AML-193 (cell line): ENCODE data around the gene HSPBP1.
A peak's percentile ranks its signal among the peaks of the same experiment; 100 is the strongest.
"Not testable (repeated sequence)": the region's sequence is repeated elsewhere in the genome, so short reads cannot be mapped to it uniquely, and the experiment has no call there.

ENCODE experiments used
- DNase-seq, 2 experiments: peaks; one replicate each; lab custom pipeline; 2025; lab: John Stamatoyannopoulos, UW

HSPBP1 gene

GRCh38 chr19:55239004-55239403, 40.9 kb downstream of the HSPBP1 start:
- no peak for DNase-seq

GRCh38 chr19:55238030-55238429, 41.9 kb downstream of the HSPBP1 start:
- DNase-seq: no peak

GRCh38 chr19:55232986-55233385, 46.9 kb downstream of the HSPBP1 start:
- no peak for DNase-seq

GRCh38 chr19:55232286-55232602, 47.7 kb downstream of the HSPBP1 start:
- no peak for DNase-seq

- DNase-seq: no peak
These were observed 48.3 kb downstream of the HSPBP1 start for GRCh38 chr19:55231391-55232285.

- no peak for DNase-seq
These were observed 49.1 kb downstream of the HSPBP1 start for GRCh38 chr19:55230780-55231179.

- DNase-seq: no peak
These were observed 49.6 kb downstream of the HSPBP1 start for GRCh38 chr19:55230329-55230728.

- no peak for DNase-seq
These were observed 50.1 kb downstream of the HSPBP1 start for GRCh38 chr19:55229789-55230182.

GRCh38 chr19:55229145-55229788, 50.6 kb downstream of the HSPBP1 start:
- DNase-seq: no peak

GRCh38 chr19:55228403-55229031, 51.4 kb downstream of the HSPBP1 start, which contains the start of gene TMEM86B:
TSS of gene TMEM86B (minus strand) at chr19:55228763. CDS start at chr19:55228741, 22 bp downstream.
- no peak for DNase-seq

- no peak for DNase-seq
These were observed 51.9 kb downstream of the HSPBP1 start for GRCh38 chr19:55228015-55228391.

GRCh38 chr19:55227241-55228014, 52.5 kb downstream of the HSPBP1 start:
- no peak for DNase-seq

- DNase-seq: no peak
These were observed 53.1 kb downstream of the HSPBP1 start for GRCh38 chr19:55226788-55227187.

GRCh38 chr19:55226273-55226672, 53.6 kb downstream of the HSPBP1 start:
- no peak for DNase-seq

- peak in 1 of 2 experiments; percentile 14 for DNase-seq
These were observed 54.4 kb downstream of the HSPBP1 start for GRCh38 chr19:55225415-55225958.

GRCh38 chr19:55224679-55225414, 55.1 kb downstream of the HSPBP1 start:
- not testable (repeated sequence) for DNase-seq

GRCh38 chr19:55224038-55224665, 55.8 kb downstream of the HSPBP1 start:
- no peak for DNase-seq

GRCh38 chr19:55223291-55224037, 56.4 kb downstream of the HSPBP1 start:
- DNase-seq: no peak

GRCh38 chr19:55220525-55220924, 59.4 kb downstream of the HSPBP1 start:
- DNase-seq: no peak
